CD4-positive, CD25-positive, alpha-beta regulatory T cell (primary cell): ENCODE data around the gene LSMEM2. TPM values are rescaled to one million over a fixed set of nuclear protein-coding genes. Genes with fewer than 3 reads are reported as not detected.
A peak's percentile ranks its signal among the peaks of the same experiment; 100 is the strongest.
"Not testable (repeated sequence)": the region's sequence is repeated elsewhere in the genome, so short reads cannot be mapped to it uniquely, and the experiment has no call there.

Experiments
- ATAC-seq, 2 donors: fragments of 150-1000 bp; cut with Tn5 transposase; one replicate each; pipeline ENCODE4 v1.10.0; 2021; ENCODE audit warnings: low read depth in 2 of 2, moderate number of reproducible peaks in 2 of 2, moderate library complexity in 1 of 2
- DNase-seq, 3 donors: peaks; one replicate each; pipeline versions ENCODE4 v3.0.0 to v3.0.0-alpha.2; 2012 to 2022; ENCODE audit warnings: mixed read lengths in 1 of 3
- H3K27ac ChIP-seq: one replicate; pipeline ENCODE4 v1.7.0; 2013; ENCODE audit warnings: mild to moderate bottlenecking, low read length; ENCODE audit not compliant: insufficient read depth, poor library complexity, severe bottlenecking
- H3K27me3 ChIP-seq: one replicate; pipeline ENCODE4 v1.7.0; 2013; ENCODE audit warnings: low read length; ENCODE audit not compliant: control insufficient read depth, insufficient read depth
- H3K36me3 ChIP-seq: one replicate; pipeline ENCODE4 v1.7.0; 2013; ENCODE audit warnings: mild to moderate bottlenecking, low read length, moderate library complexity; ENCODE audit not compliant: control insufficient read depth, insufficient read depth
- H3K4me1 ChIP-seq: 2 replicates; pipeline ENCODE4 v1.7.0; 2013; ENCODE audit warnings: mild to moderate bottlenecking, low read length; ENCODE audit not compliant: insufficient read depth, control insufficient read depth, poor library complexity, severe bottlenecking
- H3K4me3 ChIP-seq: one replicate; pipeline ENCODE4 v1.7.0; 2013; ENCODE audit warnings: low read depth, mild to moderate bottlenecking, low read length, moderate library complexity
- H3K9me3 ChIP-seq, 2 experiments: 1 replicate in 1 of 2; 2 replicates in 1 of 2; pipeline ENCODE4 v1.7.0; 2013; ENCODE audit warnings: low read length in 2 of 2, mild to moderate bottlenecking in 1 of 2, moderate library complexity in 1 of 2; ENCODE audit not compliant: control insufficient read depth in 2 of 2
- H3K27ac Mint-ChIP-seq, 3 donors: one replicate each; pipeline ENCODE4 v1.8.0; 2020 to 2022; ENCODE audit warnings: mild to moderate bottlenecking in 3 of 3, mixed read lengths in 3 of 3, moderate library complexity in 2 of 3
- H3K27me3 Mint-ChIP-seq: one replicate; pipeline ENCODE4 v1.8.0; 2022; ENCODE audit warnings: mild to moderate bottlenecking, mixed read lengths
- H3K36me3 Mint-ChIP-seq: one replicate; pipeline ENCODE4 v1.8.0; 2020; ENCODE audit warnings: mixed read lengths
- H3K4me1 Mint-ChIP-seq, 4 donors: one replicate each; pipeline ENCODE4 v1.8.0; 2020 to 2022; ENCODE audit warnings: mixed read lengths in 4 of 4, mild to moderate bottlenecking in 1 of 4
- H3K4me3 Mint-ChIP-seq, 4 donors: one replicate each; pipeline ENCODE4 v1.8.0; 2020 to 2022; ENCODE audit warnings: mild to moderate bottlenecking in 4 of 4, mixed read lengths in 4 of 4, moderate library complexity in 3 of 4
- H3K9me3 Mint-ChIP-seq, 7 donors: one replicate each; pipeline ENCODE4 v1.8.0; 2020 to 2022; ENCODE audit warnings: mixed read lengths in 7 of 7, mild to moderate bottlenecking in 3 of 7, moderate library complexity in 2 of 7
- polyA plus RNA-seq, 4 donors: library from polyadenylated mRNA; unstranded; fragments of 300-500 nt; fragmentation: Illumina TruSeq; gene quantifications; one replicate each; pipeline ENCODE4 v1.2.3, GENCODE V29; 2021
- total RNA-seq: library from RNA; stranded (reverse); gene quantifications from one replicate; pipeline ENCODE4 v1.2.3, GENCODE V29; 2022

Gene LSMEM2
- total and polyA plus RNA-seq, 5 donors from 2014 or later = 0.22 TPM; not detected in 4

DNA sequence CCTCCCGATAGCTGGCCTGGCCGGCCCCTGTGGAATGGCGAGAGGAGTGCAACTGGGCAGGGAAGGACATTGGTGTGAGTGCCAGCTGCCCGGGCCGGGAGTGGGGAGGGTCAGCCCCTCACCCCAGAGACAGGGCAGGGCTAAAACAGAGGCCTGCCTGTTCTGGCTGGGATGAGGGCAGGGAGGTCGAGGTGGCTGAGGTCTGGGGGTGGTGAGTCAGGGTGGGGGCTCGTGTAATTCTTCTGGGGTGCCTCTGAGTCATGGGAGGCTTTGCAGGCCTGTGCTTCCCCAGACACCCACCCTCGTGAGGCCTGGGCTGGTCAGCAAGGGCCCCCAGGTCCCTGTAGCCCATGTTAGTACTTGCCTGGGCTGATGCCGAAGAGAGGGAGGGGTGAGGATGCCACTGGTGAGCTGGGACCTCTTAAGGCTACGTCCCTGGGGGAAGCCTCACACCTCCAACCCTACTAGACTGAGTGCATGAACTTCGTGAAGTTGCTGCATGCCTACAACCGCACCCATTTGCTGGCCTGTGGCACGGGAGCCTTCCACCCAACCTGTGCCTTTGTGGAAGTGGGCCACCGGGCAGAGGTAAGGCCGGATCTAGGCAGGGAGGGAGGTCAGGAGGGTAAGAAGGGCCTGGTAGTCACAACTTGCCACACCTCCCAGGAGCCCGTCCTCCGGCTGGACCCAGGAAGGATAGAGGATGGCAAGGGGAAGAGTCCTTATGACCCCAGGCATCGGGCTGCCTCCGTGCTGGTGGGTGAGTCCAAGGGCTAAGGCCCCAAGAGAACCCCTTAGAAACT is 8.3 kb upstream of the LSMEM2 start:
- peaks cover 6% of the 10 kb centered on the region for H3K27me3 ChIP-seq
- Mint-ChIP-seq H3K36me3 (no peaks in the 10 kb centered on the region), H3K4me1 (peaks cover 0 to 23% (median 15%) of the 10 kb centered on the region in 4 donors), H3K27ac (no peak overlapping the region), H3K4me3 (no peak overlapping the region), H3K27me3 (peaks cover 41% of the 10 kb centered on the region), H3K9me3 (peaks cover 0 to 2% (median 0%) of the 10 kb centered on the region in 7 donors)
- no peaks in the 10 kb centered on the region for H3K36me3 ChIP-seq
- no peak for DNase-seq
- peaks cover 21% of the 10 kb centered on the region for H3K4me1 ChIP-seq
- no peak overlapping the region for H3K27ac ChIP-seq
- no peak overlapping the region for H3K4me3 ChIP-seq
- ATAC-seq = no peak
- no peaks in the 10 kb centered on the region for H3K9me3 ChIP-seq

DNA sequence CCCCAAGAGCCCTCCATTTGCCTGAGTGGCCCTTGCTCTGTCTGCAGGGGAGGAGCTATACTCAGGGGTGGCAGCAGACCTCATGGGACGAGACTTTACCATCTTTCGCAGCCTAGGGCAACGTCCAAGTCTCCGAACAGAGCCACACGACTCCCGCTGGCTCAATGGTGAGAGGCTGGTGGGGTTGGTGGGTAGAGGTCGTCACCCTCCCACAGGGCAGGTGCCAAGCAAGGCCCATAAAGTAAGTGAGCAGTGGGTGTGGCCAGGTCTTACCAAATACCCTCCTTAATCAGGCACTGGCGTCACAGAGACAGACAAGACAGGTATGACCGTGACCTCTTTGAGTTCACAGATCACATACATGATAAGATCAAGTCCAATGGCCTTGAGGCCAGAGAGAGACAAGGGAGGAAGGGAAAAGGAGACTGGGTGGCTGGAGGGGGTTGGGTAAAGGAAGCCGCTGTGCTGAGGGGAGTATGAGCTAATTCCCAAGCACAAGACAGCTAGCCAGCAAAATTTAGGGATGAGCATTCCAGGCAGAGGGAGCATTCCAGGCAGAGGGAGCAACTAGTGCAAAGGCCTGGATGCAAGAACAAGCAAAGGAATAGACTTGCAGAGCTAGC is 7.5 kb upstream of the LSMEM2 start:
- no peak overlapping the region for H3K4me3 ChIP-seq
- Mint-ChIP-seq H3K27ac (no peak overlapping the region), H3K4me1 (peaks cover 0 to 28% (median 15%) of the 10 kb centered on the region in 4 donors), H3K36me3 (no peaks in the 10 kb centered on the region), H3K27me3 (peaks cover 43% of the 10 kb centered on the region), H3K4me3 (peak overlapping the region in 1 of 4 donors; percentile 7), H3K9me3 (peaks cover 0 to 2% (median 0%) of the 10 kb centered on the region in 7 donors)
- H3K4me1 ChIP-seq = peaks cover 29% of the 10 kb centered on the region
- no peaks in the 10 kb centered on the region for H3K36me3 ChIP-seq
- H3K9me3 ChIP-seq = no peaks in the 10 kb centered on the region
- no peak for DNase-seq
- H3K27ac ChIP-seq = no peak overlapping the region
- ATAC-seq = no peak
- peaks cover 6% of the 10 kb centered on the region for H3K27me3 ChIP-seq

DNA sequence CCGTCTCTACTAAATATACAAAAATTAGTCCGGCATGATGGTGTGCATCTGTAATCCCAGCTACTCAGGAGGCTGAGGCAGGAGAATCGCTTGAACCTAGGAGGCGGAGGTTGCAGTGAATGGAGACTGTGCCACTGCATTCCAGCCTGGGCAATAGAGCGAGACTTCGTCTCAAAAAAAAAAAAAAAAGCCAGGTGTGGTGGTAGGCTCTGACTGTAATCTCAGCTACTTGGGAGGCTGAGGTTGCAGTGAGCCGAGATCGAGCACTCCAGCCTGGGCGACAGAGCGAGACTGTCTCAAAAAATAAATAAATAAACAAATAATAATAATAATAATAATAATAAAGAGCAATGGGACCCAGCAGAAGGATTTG is 6.4 kb upstream of the LSMEM2 start:
- not testable (repeated sequence) for H3K36me3 ChIP-seq, H3K9me3 Mint-ChIP-seq, H3K4me3 ChIP-seq, ATAC-seq, H3K9me3 ChIP-seq, DNase-seq, H3K36me3 Mint-ChIP-seq, H3K27ac ChIP-seq, H3K27me3 ChIP-seq, H3K27ac Mint-ChIP-seq
- peaks cover 49% of the 10 kb centered on the region for H3K27me3 Mint-ChIP-seq
- peaks cover 0 to 28% (median 15%) of the 10 kb centered on the region in 4 donors for H3K4me1 Mint-ChIP-seq
- peak overlapping the region in 3 of 4 donors; percentile 63 to 83 (median 81) for H3K4me3 Mint-ChIP-seq
- peaks cover 29% of the 10 kb centered on the region for H3K4me1 ChIP-seq

DNA sequence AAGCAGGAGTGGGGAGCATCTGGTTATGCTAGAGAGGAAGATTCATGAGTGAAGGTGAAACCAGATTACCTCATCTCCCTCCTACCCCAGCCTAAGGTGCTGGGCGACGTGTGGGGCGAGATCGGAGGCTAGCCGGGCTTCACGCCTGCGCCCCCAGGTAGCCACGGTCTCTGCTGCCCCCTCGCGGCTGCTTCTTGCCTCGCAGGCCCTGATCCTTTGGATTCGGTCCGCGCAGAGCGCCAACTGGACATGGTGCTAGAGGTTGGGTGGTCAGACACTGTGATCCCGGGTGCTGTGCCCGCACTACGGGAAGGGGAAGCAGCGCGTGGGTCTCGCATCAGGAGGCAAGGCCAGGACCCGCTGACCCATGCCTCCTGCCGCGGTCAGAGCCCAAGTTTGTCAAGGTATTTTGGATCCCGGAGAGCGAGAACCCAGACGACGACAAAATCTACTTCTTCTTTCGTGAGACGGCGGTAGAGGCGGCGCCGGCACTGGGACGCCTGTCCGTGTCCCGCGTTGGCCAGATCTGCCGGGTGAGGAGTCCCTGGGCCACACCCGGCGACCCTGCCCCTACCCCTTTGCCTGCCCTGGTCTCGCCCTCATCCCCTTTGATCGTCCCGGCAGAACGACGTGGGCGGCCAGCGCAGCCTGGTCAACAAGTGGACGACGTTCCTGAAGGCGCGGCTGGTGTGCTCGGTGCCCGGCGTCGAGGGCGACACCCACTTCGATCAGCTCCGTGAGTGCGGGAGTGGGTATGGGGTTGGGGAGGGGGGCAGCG is 5.8 kb upstream of the LSMEM2 start:
- no peaks in the 10 kb centered on the region for H3K36me3 Mint-ChIP-seq
- peaks cover 29% of the 10 kb centered on the region for H3K4me1 ChIP-seq

DNA sequence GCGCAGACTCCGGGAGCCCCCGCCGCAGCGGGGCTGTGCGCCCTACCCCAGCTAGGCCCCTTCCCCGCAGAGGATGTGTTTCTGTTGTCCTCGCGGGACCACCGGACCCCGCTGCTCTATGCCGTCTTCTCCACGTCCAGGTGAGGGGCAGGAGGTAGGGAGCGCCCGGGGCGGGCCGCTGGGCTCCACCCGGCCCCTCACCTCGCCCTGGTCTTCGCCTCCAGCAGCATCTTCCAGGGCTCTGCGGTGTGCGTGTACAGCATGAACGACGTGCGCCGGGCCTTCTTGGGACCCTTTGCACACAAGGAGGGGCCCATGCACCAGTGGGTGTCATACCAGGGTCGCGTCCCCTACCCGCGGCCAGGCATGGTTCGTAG is 5.2 kb upstream of the LSMEM2 start:
- Histone ChIP-seq H3K27ac (no peak overlapping the region), H3K4me3 (no peak overlapping the region), H3K36me3 (no peaks in the 10 kb centered on the region), H3K4me1 (peaks cover 29% of the 10 kb centered on the region), H3K9me3 (no peaks in the 10 kb centered on the region), H3K27me3 (peaks cover 8% of the 10 kb centered on the region)
- Mint-ChIP-seq H3K9me3 (peaks cover 0 to 2% (median 0%) of the 10 kb centered on the region in 7 donors), H3K4me3 (no peak overlapping the region), H3K36me3 (no peaks in the 10 kb centered on the region), H3K4me1 (peaks cover 0 to 28% (median 14%) of the 10 kb centered on the region in 4 donors), H3K27ac (no peak overlapping the region), H3K27me3 (peaks cover 55% of the 10 kb centered on the region)
- ATAC-seq = no peak
- no peak for DNase-seq

More for the DNA sequence above, 5.8 kb upstream of the LSMEM2 start:
- DNase-seq (peak; percentile 74 to 82 (median 80)), ATAC-seq (peak; percentile 84 to 87)
- Mint-ChIP-seq H3K27me3 (peaks cover 55% of the 10 kb centered on the region), H3K4me3 (peak overlapping the region; percentile 63 to 91 (median 82)), H3K27ac (peak overlapping the region in 1 of 3 donors; percentile 87), H3K4me1 (peaks cover 0 to 28% (median 15%) of the 10 kb centered on the region in 4 donors), H3K9me3 (peaks cover 0 to 2% (median 0%) of the 10 kb centered on the region in 7 donors)
- Histone ChIP-seq H3K9me3 (no peaks in the 10 kb centered on the region), H3K27me3 (peaks cover 7% of the 10 kb centered on the region), H3K36me3 (no peaks in the 10 kb centered on the region), H3K4me3 (no peak overlapping the region), H3K27ac (no peak overlapping the region)

DNA sequence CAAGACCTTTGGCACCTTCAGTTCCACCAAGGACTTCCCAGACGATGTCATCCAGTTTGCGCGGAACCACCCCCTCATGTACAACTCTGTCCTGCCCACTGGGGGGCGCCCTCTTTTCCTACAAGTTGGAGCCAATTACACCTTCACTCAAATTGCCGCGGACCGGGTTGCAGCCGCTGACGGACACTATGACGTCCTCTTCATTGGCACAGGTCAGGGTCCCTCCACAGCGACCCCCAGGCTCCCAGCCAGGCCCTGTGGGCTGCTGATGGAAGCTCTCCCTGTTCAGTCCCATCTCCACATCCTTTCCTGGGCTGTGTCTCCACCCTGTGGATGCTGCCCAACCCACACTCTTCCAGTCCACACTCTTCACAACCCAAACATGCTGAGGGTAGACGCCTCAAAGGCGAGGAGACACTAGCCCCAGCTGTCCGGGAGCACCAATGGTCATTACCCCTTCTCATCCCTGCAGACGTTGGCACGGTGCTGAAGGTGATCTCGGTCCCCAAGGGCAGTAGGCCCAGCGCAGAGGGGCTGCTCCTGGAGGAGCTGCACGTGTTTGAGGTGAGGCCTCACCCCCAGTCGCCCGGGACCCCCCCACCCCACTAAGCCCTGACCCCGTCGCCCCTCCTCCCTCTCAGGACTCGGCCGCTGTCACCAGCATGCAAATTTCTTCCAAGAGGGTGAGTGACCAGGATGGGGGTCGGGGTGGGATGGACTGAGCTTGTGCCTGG is 4.3 kb upstream of the LSMEM2 start:
- Mint-ChIP-seq H3K4me1 (peaks cover 0 to 28% (median 13%) of the 10 kb centered on the region in 4 donors), H3K9me3 (peaks cover 0 to 2% (median 0%) of the 10 kb centered on the region in 7 donors), H3K27me3 (peaks cover 55% of the 10 kb centered on the region), H3K36me3 (no peaks in the 10 kb centered on the region), H3K4me3 (peak overlapping the region; percentile 52 to 73 (median 62)), H3K27ac (peak overlapping the region in 2 of 3 donors; percentile 6 to 65)
- DNase-seq (peak; percentile 56 to 84 (median 64)), ATAC-seq (peak in 1 of 2 donors; percentile 35)
- Histone ChIP-seq H3K36me3 (no peaks in the 10 kb centered on the region), H3K4me3 (no peak overlapping the region), H3K9me3 (no peaks in the 10 kb centered on the region), H3K27ac (no peak overlapping the region), H3K4me1 (peaks cover 29% of the 10 kb centered on the region), H3K27me3 (peaks cover 8% of the 10 kb centered on the region)
